ENCODE measurements around the gene WASF2. TPM values are rescaled to one million over a fixed set of nuclear protein-coding genes. Genes with fewer than 3 reads are reported as not detected.
"Not testable (repeated sequence)": the region's sequence is repeated elsewhere in the genome, so short reads cannot be mapped to it uniquely, and the experiment has no call there.

Gene WASF2, protein sequence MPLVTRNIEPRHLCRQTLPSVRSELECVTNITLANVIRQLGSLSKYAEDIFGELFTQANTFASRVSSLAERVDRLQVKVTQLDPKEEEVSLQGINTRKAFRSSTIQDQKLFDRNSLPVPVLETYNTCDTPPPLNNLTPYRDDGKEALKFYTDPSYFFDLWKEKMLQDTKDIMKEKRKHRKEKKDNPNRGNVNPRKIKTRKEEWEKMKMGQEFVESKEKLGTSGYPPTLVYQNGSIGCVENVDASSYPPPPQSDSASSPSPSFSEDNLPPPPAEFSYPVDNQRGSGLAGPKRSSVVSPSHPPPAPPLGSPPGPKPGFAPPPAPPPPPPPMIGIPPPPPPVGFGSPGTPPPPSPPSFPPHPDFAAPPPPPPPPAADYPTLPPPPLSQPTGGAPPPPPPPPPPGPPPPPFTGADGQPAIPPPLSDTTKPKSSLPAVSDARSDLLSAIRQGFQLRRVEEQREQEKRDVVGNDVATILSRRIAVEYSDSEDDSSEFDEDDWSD
- 113 and 123 TPM in 2 replicates for total RNA-seq (ENCODE audit: low replicate concordance)
- long read RNA-seq, partial matches to known transcripts: 10 of 66 reads
- long read RNA-seq, other reads (novel, unspliced or antisense): 56 of 66 reads

- DNase-seq (ENCODE audit: extremely low spot score, unreplicated experiment): peak; percentile 98
- H3K27me3 Mint-ChIP-seq: no peaks in the 10 kb centered on the region
- peak within 1 kb of the TSS; percentile 98 for H3K4me3 Mint-ChIP-seq
- H3K27ac Mint-ChIP-seq: peak within 1 kb of the TSS; percentile 100
- H3K36me3 Mint-ChIP-seq: no peaks in the 10 kb centered on the region
- TF ChIP-seq, protein P1, sequence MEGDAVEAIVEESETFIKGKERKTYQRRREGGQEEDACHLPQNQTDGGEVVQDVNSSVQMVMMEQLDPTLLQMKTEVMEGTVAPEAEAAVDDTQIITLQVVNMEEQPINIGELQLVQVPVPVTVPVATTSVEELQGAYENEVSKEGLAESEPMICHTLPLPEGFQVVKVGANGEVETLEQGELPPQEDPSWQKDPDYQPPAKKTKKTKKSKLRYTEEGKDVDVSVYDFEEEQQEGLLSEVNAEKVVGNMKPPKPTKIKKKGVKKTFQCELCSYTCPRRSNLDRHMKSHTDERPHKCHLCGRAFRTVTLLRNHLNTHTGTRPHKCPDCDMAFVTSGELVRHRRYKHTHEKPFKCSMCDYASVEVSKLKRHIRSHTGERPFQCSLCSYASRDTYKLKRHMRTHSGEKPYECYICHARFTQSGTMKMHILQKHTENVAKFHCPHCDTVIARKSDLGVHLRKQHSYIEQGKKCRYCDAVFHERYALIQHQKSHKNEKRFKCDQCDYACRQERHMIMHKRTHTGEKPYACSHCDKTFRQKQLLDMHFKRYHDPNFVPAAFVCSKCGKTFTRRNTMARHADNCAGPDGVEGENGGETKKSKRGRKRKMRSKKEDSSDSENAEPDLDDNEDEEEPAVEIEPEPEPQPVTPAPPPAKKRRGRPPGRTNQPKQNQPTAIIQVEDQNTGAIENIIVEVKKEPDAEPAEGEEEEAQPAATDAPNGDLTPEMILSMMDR (conservative IDR thresholded peaks at IDR 0.05): peak; percentile 47
- no peaks in the 10 kb centered on the region for H3K9me3 Mint-ChIP-seq
- H3K4me1 Mint-ChIP-seq (ENCODE audit: unreplicated experiment): peaks cover 30% of the 10 kb centered on the region
These were observed at the start of gene WASF2 for GRCh38 chr1:27489973-27490741. WASF2 (minus strand) TSS chr1:27490167; CDS start chr1:27428890, 61,277 bp downstream.

DNA sequence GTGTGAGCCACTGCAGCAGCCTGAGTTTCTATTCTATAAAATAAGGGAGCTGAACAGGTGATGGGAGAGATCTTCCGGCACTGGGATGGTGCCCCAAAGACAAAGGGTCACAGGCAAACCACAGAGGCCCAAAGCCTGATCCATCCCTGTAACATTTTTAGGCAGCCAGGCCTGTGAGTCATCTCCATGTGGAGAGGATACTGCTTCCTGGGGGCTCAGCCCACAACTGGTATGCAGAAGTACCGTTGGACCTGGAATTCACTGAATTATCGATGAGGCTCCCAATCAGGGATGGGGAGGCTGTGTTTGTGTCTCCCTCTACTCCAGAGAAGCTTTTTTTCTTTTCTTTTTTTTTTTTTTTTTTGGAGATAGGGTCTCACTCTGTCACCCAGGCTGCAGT lies 48.8 kb upstream of the WASF2 start:
- peaks cover 52% of the 10 kb centered on the region for H3K4me1 Mint-ChIP-seq (ENCODE audit: unreplicated experiment)
- no peaks in the 10 kb centered on the region for H3K9me3 Mint-ChIP-seq
- no peak for DNase-seq (ENCODE audit: extremely low spot score, unreplicated experiment)
- TF ChIP-seq, protein P1 (conservative IDR thresholded peaks at IDR 0.05): no peak
- peaks cover 13% of the 10 kb centered on the region for H3K36me3 Mint-ChIP-seq
- H3K27ac Mint-ChIP-seq: peak overlapping the region; percentile 8
- no peak overlapping the region for H3K4me3 Mint-ChIP-seq
- H3K27me3 Mint-ChIP-seq: no peaks in the 10 kb centered on the region

GRCh38 chr1:27538305-27538676 lies 48.3 kb upstream of the WASF2 start:
- not testable (repeated sequence) for DNase-seq (ENCODE audit: extremely low spot score, unreplicated experiment); H3K9me3 Mint-ChIP-seq; H3K4me3 Mint-ChIP-seq; H3K27me3 Mint-ChIP-seq
- Mint-ChIP-seq H3K27ac (peak overlapping the region; percentile 8), H3K36me3 (peaks cover 16% of the 10 kb centered on the region), H3K4me1 (ENCODE audit: unreplicated experiment) (peaks cover 54% of the 10 kb centered on the region)

- TF ChIP-seq, protein P1 (conservative IDR thresholded peaks at IDR 0.05): no peak
- peak overlapping the region; percentile 71 for H3K27ac Mint-ChIP-seq
- no peak for DNase-seq (ENCODE audit: extremely low spot score, unreplicated experiment)
- peaks cover 58% of the 10 kb centered on the region for H3K4me1 Mint-ChIP-seq (ENCODE audit: unreplicated experiment)
- H3K27me3 Mint-ChIP-seq: no peaks in the 10 kb centered on the region
- H3K9me3 Mint-ChIP-seq: no peaks in the 10 kb centered on the region
- peaks cover 24% of the 10 kb centered on the region for H3K36me3 Mint-ChIP-seq
- peak overlapping the region; percentile 31 for H3K4me3 Mint-ChIP-seq
These were observed 46.8 kb upstream of the WASF2 start for GRCh38 chr1:27536767-27537166.

DNA sequence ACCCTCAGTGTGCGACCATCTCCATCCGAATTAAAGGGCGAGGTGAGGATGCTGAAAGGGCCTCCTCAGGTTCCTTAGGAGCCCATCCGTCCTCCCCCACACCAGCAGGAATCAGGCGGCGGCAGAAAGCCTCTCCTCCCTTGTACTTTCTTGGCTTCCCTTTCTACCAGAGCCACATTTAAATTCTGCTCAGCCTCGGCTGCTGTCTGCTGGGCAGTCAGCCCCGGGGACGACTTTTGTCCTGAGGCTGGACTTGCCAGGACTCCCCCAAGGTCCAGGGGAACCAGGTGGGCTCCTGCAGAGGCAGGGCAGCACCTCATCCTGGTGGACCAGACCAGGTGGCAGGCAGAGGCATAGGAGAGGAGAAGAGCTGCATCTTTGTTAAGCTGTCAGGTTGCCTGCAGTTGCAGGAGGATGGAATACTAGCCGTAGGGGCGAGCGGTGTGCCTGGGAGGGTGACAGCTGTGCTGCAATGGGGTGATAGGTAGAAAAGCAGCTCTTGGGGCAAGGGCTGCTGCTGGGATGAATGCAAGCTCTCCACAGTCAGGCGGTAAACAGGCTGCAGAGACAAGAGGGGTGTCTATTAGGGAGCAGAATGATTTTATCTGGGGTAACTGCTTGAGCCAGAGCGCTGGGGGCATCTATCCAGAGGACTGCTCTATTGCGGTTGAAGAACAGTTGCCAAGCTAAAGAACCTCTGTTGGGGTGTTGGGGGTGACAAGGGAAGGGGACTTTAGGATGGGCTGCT lies 46.2 kb upstream of the WASF2 start:
- Mint-ChIP-seq H3K4me1 (ENCODE audit: unreplicated experiment) (peaks cover 58% of the 10 kb centered on the region), H3K36me3 (peaks cover 24% of the 10 kb centered on the region), H3K4me3 (peak overlapping the region; percentile 32), H3K27me3 (no peaks in the 10 kb centered on the region), H3K27ac (peak overlapping the region; percentile 71), H3K9me3 (no peaks in the 10 kb centered on the region)
- TF ChIP-seq, protein P1 (conservative IDR thresholded peaks at IDR 0.05): no peak
- DNase-seq (ENCODE audit: extremely low spot score, unreplicated experiment): no peak

Measured in type B pancreatic cell (in vitro differentiated cells).